Effector memory CD8-positive, alpha-beta T cell (primary cell): ENCODE data around the gene PPP2R2D.

Experiments used
- ATAC-seq: fragments of 150-1000 bp; cut with Tn5 transposase; replicated peaks from 2 replicates; pipeline ENCODE4 v1.10.0; 2021; ENCODE audit warnings: mild to moderate bottlenecking, moderate library complexity
- DNase-seq, 3 experiments: peaks; one replicate each; pipeline ENCODE4 v3.0.0; 2021
- H3K27ac Mint-ChIP-seq, 2 donors: one replicate each; pipeline ENCODE4 v1.8.0; 2022; ENCODE audit warnings: mild to moderate bottlenecking in 2 of 2, mixed read lengths in 2 of 2, moderate library complexity in 2 of 2
- H3K27me3 Mint-ChIP-seq, 2 donors: one replicate each; pipeline ENCODE4 v1.8.0; 2022; ENCODE audit warnings: mixed read lengths in 2 of 2
- H3K36me3 Mint-ChIP-seq: one replicate; pipeline ENCODE4 v1.8.0; 2022; ENCODE audit warnings: mild to moderate bottlenecking, moderate library complexity, mixed read lengths; ENCODE audit not compliant: insufficient read depth
- H3K4me1 Mint-ChIP-seq, 2 donors: one replicate each; pipeline ENCODE4 v1.8.0; 2022; ENCODE audit warnings: low read depth in 2 of 2, mixed read lengths in 2 of 2
- H3K4me3 Mint-ChIP-seq, 2 donors: one replicate each; pipeline ENCODE4 v1.8.0; 2022; ENCODE audit warnings: mild to moderate bottlenecking in 2 of 2, mixed read lengths in 2 of 2, moderate library complexity in 2 of 2
- H3K9me3 Mint-ChIP-seq, 2 donors: one replicate each; pipeline ENCODE4 v1.8.0; 2022; ENCODE audit warnings: mixed read lengths in 2 of 2

PPP2R2D gene

DNA sequence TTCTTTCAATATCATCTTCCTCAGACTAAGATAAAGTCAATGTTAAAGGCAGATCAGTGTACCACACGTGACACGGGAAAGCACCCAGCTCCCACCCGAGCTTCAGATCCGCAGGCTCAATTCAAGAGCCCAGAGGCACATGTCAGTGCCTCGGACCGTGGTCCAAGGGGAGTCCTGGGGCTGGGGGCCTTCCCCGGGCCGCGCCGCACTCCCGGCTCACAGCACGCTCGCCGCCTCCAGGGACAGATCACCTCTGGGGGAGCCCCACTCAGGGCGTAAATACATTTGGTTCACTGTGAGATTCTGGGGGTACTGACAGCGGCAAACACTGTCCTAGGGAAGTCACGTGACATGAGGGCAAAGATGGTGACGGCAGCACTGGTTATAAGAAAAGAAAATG lies 70.1 kb downstream of the PPP2R2D start:
- Mint-ChIP-seq H3K9me3 (no peaks in the 10 kb centered on the region), H3K4me1 (peaks cover 24 to 38% of the 10 kb centered on the region in 2 donors), H3K27ac (no peak overlapping the region), H3K27me3 (no peaks in the 10 kb centered on the region), H3K36me3 (peaks cover 32% of the 10 kb centered on the region), H3K4me3 (peak overlapping the region in 1 of 2 donors; percentile 1)
- DNase-seq, result no peak
- no peak for ATAC-seq

- Mint-ChIP-seq H3K4me1 (peaks cover 31 to 44% of the 10 kb centered on the region in 2 donors), H3K9me3 (no peaks in the 10 kb centered on the region), H3K4me3 (no peak overlapping the region), H3K36me3 (peaks cover 30% of the 10 kb centered on the region), H3K27me3 (no peaks in the 10 kb centered on the region), H3K27ac (no peak overlapping the region)
- DNase-seq (no peak), ATAC-seq (no peak)
Measured at GRCh38 chr10:131971591-131971990, 70.8 kb downstream of the PPP2R2D start.

DNA sequence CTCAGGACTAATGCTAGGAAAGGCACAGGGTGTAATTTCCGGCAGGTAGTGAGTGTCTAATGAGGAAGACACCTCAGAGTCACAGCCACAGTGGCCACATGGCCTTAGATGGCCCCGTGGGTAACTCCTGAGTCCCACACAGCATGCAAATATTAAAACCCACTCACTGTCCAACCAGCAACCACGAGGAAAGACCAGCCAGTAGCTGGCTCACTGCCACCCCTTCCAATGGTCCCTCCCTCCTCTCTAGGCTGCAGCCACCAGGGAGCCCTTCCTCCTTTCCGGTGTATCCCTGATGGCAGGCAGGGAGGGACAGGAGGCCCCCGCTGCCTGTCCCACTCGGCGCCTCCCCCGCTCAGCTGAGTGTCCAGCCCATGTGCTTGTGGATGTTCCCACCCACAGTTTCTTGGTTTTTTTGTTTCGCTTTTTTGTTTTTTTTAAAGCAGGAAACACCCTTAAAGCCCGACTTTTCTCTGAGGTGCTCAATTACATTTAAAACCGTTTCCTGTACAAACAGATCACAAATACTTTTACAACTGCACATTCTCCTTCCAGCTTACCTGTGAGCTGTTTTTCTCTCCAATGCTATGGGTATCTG lies 71.8 kb downstream of the PPP2R2D start:
- H3K4me3 Mint-ChIP-seq, result peak overlapping the region; percentile 88

DNA sequence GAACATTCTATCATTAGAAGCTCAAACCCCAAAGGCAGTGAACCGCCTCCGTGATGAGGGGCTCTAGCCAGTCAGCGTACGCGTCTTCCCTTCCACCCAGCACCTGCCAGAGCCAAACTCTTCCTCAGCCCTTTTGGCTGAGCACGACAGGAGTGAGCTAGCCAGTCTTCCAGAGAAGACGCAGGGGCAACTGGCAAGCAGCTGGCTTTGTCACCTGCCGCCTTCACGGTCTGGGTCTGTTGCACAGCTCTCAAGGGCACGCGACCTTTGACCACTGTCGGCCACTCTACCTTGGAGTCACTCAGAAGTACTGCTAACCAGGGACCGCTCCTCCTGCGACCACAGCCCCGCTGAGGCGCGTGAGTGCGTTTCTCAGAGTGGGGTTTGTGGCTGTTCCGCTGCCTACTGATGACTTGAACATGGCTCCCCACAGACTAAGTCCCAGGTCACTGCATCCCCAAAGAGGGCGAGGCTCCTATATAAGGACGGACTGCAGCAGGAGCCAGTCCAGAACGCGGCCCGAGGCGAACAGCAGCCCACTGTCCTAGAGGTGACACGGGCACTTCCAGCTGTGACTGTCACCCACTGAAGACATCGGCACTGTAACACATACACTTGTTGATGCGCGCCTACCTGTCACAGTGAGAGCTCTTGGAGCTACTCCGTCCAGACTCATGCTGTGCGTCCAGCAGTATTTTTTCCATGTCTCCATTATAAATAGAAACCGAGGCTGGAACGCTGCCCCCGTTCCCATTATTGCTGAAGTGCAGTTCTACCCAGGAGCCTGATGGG lies 72.5 kb downstream of the PPP2R2D start:
- ATAC-seq (peak; percentile 25), DNase-seq (no peak)
- H3K4me3 Mint-ChIP-seq, result peak overlapping the region; percentile 88
- H3K4me1 Mint-ChIP-seq, result peaks cover 35 to 55% of the 10 kb centered on the region in 2 donors
- H3K36me3 Mint-ChIP-seq, result peaks cover 25% of the 10 kb centered on the region
- H3K9me3 Mint-ChIP-seq, result no peaks in the 10 kb centered on the region
- peak overlapping the region; percentile 92 to 93 for H3K27ac Mint-ChIP-seq
- H3K27me3 Mint-ChIP-seq, result no peaks in the 10 kb centered on the region

More for the DNA sequence above, 71.8 kb downstream of the PPP2R2D start:
- Mint-ChIP-seq H3K36me3 (peaks cover 25% of the 10 kb centered on the region), H3K4me1 (peaks cover 33 to 49% of the 10 kb centered on the region in 2 donors), H3K9me3 (no peaks in the 10 kb centered on the region), H3K27me3 (no peaks in the 10 kb centered on the region), H3K27ac (peak overlapping the region; percentile 92 to 93)
- DNase-seq (peak in 2 of 3 experiments; percentile 11 to 16), ATAC-seq (peak; percentile 77)

DNA sequence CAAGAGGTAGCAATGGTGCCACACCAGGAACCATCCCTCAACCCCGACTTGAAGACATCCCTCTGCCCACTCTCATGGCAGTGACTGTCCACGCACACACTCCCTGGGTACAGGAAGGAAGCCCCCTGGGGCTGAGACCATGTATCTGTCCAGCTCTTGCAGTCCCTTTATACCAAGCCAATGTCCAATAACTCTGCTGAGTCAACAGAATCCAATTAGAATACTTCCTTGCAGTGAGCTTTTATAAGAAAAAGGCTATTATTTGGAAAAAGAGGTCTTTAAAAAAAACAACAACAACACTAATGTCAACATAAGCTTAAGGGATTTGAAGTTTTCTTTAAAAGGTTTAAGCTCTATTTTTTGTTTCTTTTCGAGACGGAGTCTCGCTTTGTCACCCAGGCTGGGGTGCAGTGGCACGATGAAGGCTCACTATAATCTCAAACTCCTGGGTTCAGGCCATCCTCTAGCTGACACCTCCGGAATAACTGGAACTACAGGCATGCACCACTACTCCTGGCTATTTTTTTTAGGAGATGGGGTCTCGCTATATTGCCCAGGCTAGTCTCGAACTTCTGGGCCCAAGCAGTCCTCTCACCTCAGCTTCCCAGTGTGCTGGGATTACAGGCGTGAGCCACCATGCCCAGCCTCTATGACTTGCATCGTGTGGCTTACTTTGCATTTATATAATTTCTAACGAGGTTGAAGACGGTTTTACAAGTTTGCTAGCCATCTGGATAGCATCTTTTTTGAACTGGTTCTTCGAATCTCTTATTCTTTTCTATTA lies 73.4 kb downstream of the PPP2R2D start:
- ATAC-seq, result no peak
- Mint-ChIP-seq H3K4me3 (peak overlapping the region; percentile 71 to 88), H3K36me3 (peaks cover 17% of the 10 kb centered on the region), H3K27ac (peak overlapping the region; percentile 92 to 93), H3K9me3 (no peaks in the 10 kb centered on the region), H3K4me1 (peaks cover 37 to 56% of the 10 kb centered on the region in 2 donors), H3K27me3 (no peaks in the 10 kb centered on the region)
- DNase-seq, result no peak

GRCh38 chr10:131975003-131975402 lies 74.2 kb downstream of the PPP2R2D start:
- Mint-ChIP-seq H3K27ac (peak overlapping the region; percentile 16 to 77), H3K9me3 (no peaks in the 10 kb centered on the region), H3K27me3 (no peaks in the 10 kb centered on the region), H3K4me1 (peaks cover 44 to 64% of the 10 kb centered on the region in 2 donors), H3K36me3 (peaks cover 15% of the 10 kb centered on the region), H3K4me3 (no peak overlapping the region)
- no peak for ATAC-seq
- DNase-seq, result no peak

- ATAC-seq (no peak), DNase-seq (no peak)
- Mint-ChIP-seq H3K4me1 (peaks cover 46 to 65% of the 10 kb centered on the region in 2 donors), H3K36me3 (peaks cover 11% of the 10 kb centered on the region), H3K9me3 (no peaks in the 10 kb centered on the region), H3K4me3 (no peak overlapping the region), H3K27me3 (no peaks in the 10 kb centered on the region), H3K27ac (peak overlapping the region; percentile 74 to 77)
Measured at GRCh38 chr10:131975796-131976195, 75.0 kb downstream of the PPP2R2D start.

DNA sequence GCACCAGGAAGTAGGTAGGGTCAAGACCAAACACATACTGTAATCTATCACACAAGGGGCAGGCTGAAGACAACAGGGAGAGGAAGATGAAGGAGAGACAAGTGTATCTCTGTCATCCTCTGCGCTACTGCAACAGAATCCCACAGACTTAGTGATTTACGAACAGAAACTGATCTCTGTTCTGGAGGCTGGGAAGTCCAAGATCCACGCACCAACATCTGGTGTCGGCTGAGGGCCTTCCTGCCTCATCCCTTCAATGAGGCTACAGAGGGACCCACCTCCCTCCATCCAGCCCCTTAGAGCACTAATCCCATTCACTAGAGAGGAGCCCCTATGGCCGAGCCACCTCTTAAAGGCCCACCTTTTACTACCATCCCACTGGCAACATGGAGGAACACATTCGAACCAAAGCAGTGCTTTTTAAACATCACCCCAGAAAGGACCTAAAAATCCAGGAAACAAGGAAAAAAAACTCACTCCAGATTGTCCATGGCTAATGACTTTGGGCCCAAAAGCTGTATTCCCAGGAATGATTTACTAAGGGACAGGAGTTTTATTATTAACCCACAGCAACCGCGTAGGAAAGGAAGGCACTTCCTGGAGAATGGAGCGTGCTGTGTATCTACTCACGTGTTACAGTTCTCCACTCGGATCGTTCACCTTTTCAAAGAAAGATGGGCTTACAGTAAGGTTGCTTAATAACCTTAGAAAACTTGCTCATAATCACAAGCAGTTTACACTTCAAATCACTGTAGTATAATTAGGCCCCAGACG lies 76.7 kb downstream of the PPP2R2D start:
- no peak for ATAC-seq
- H3K27ac Mint-ChIP-seq, result peak overlapping the region in 1 of 2 donors; percentile 74
- peaks cover 47 to 66% of the 10 kb centered on the region in 2 donors for H3K4me1 Mint-ChIP-seq
- peaks cover 3% of the 10 kb centered on the region for H3K36me3 Mint-ChIP-seq
- no peaks in the 10 kb centered on the region for H3K9me3 Mint-ChIP-seq
- no peak for DNase-seq
- no peaks in the 10 kb centered on the region for H3K27me3 Mint-ChIP-seq
- H3K4me3 Mint-ChIP-seq, result no peak overlapping the region

GRCh38 chr10:131978366-131978765 lies 77.6 kb downstream of the PPP2R2D start:
- no peaks in the 10 kb centered on the region for H3K9me3 Mint-ChIP-seq
- peaks cover 3% of the 10 kb centered on the region for H3K36me3 Mint-ChIP-seq
- H3K27ac Mint-ChIP-seq, result peak overlapping the region; percentile 10 to 49
- H3K4me3 Mint-ChIP-seq, result no peak overlapping the region
- ATAC-seq, result no peak
- peaks cover 38 to 57% of the 10 kb centered on the region in 2 donors for H3K4me1 Mint-ChIP-seq
- no peaks in the 10 kb centered on the region for H3K27me3 Mint-ChIP-seq
- DNase-seq, result no peak

- ATAC-seq (no peak), DNase-seq (no peak)
- Mint-ChIP-seq H3K36me3 (peaks cover 3% of the 10 kb centered on the region), H3K27me3 (no peaks in the 10 kb centered on the region), H3K9me3 (no peaks in the 10 kb centered on the region), H3K27ac (peak overlapping the region; percentile 10 to 49), H3K4me1 (peaks cover 34 to 52% of the 10 kb centered on the region in 2 donors), H3K4me3 (no peak overlapping the region)
Measured at GRCh38 chr10:131978851-131979250, 78.0 kb downstream of the PPP2R2D start.

DNA sequence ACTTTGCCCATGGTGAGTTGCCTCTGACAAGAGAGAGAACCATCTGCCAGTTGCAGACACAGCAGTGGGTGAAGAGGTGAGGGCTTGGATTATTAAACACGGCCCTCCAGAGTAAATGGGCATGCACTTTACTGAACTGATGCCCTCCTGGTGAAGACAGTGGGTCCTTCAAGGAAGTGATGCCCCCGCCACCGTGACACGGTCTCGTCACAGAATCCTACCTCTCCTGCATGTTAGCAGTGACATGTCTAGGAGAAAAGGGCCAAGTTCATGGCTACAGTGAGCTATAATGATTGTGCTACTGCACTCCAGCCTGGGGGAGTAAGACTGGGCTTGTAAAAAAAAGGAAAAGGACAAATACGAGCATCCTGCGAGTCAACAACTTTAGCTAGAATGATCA lies 78.5 kb downstream of the PPP2R2D start:
- Mint-ChIP-seq H3K9me3 (no peaks in the 10 kb centered on the region), H3K4me3 (peak overlapping the region; percentile 45 to 52), H3K27ac (peak overlapping the region; percentile 49 to 59), H3K4me1 (peaks cover 31 to 48% of the 10 kb centered on the region in 2 donors), H3K36me3 (peaks cover 3% of the 10 kb centered on the region), H3K27me3 (no peaks in the 10 kb centered on the region)
- DNase-seq (no peak), ATAC-seq (no peak)

- DNase-seq (no peak), ATAC-seq (no peak)
- Mint-ChIP-seq H3K27me3 (no peaks in the 10 kb centered on the region), H3K36me3 (peaks cover 3% of the 10 kb centered on the region), H3K4me3 (peak overlapping the region; percentile 45 to 68), H3K9me3 (no peaks in the 10 kb centered on the region), H3K4me1 (peaks cover 31 to 46% of the 10 kb centered on the region in 2 donors), H3K27ac (peak overlapping the region; percentile 49 to 59)
Measured at GRCh38 chr10:131979821-131980270, 79.0 kb downstream of the PPP2R2D start.

- DNase-seq, result no peak
- Mint-ChIP-seq H3K4me3 (peak overlapping the region; percentile 45 to 68), H3K27ac (peak overlapping the region in 1 of 2 donors; percentile 49), H3K9me3 (no peaks in the 10 kb centered on the region), H3K27me3 (no peaks in the 10 kb centered on the region), H3K36me3 (peaks cover 3% of the 10 kb centered on the region), H3K4me1 (peaks cover 30 to 41% of the 10 kb centered on the region in 2 donors)
- ATAC-seq, result no peak
Measured at GRCh38 chr10:131980321-131980720, 79.5 kb downstream of the PPP2R2D start.
